ENCODE measurements around the gene SOX6.

DNA sequence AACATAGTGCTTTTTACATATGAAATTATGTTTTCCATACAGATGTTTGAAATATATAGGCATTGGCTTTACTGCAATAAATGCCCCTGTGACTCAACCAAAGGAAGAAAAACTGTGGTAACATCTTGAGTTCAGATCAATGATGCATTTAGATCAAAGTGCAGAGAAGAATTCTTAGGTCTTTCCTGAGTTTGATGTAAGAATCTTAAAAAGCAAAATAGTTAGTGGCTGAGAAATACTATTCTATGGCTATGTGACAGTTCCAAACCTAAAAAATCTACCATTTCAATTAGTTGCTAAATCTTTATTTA is 93.7 kb downstream of the SOX6 start:
- TF ChIP-seq CTCF (IDR thresholded peaks at IDR 0.05): no peak
- no peak for TF ChIP-seq POLR2A (IDR thresholded peaks at IDR 0.05)
